K562 (cell line): Measurements from ENCODE around the gene ST3GAL5. TPM values are rescaled to one million over a fixed set of nuclear protein-coding genes. Genes with fewer than 3 reads are reported as not detected.

Experiments
- ATF7 ChIP-seq: fragments of 450-650 bp; IDR thresholded peaks from 2 replicates; pipeline ENCODE4 v1.7.1; 2014; ENCODE audit warnings: mild to moderate bottlenecking, moderate library complexity
- BHLHE40 ChIP-seq: IDR thresholded peaks from 2 replicates; pipeline ENCODE4 v1.6.1; 2011; ENCODE audit warnings: low read length, improper control_type of control experiment
- CBX5 ChIP-seq: IDR thresholded peaks from 2 replicates; pipeline ENCODE4 v1.6.1; 2014; ENCODE audit warnings: low read depth, borderline replicate concordance
- CTBP1 ChIP-seq: fragments of 450-650 bp; IDR thresholded peaks from 2 replicates; pipeline ENCODE4 v1.6.1; 2016; ENCODE audit warnings: borderline replicate concordance
- FIP1L1 ChIP-seq: fragments of 200-400 bp; formaldehyde crosslinking; IDR thresholded peaks from 2 replicates; pipeline ENCODE4 v1.6.1; 2018; ENCODE audit warnings: mild to moderate bottlenecking, low read depth, low read length; ENCODE audit not compliant: poor library complexity, severe bottlenecking
- GTF2E2 ChIP-seq: fragments of 200-800 bp; sonication (Bioruptor generic); IDR thresholded peaks from 2 replicates; pipeline ENCODE4 v1.6.1; 2016; ENCODE audit warnings: missing genetic modification characterization, missing compliant biosample characterization
- NFYB ChIP-seq: IDR thresholded peaks from 2 replicates; pipeline ENCODE4 v1.6.1; 2011; ENCODE audit warnings: mild to moderate bottlenecking, moderate library complexity; ENCODE audit not compliant: insufficient read length; ENCODE audit errors: extremely low read depth
- PHF8 ChIP-seq: fragments of 200-600 bp; sonication (generic); IDR thresholded peaks from 2 replicates; pipeline ENCODE4 v1.6.1; 2012; ENCODE audit warnings: mixed run types, mild to moderate bottlenecking, inconsistent platforms, low read length, moderate library complexity, borderline replicate concordance
- POLR2AphosphoS2 ChIP-seq: IDR thresholded peaks from 2 replicates; pipeline ENCODE4 v1.6.1; 2012; ENCODE audit warnings: low read length, improper control_type of control experiment
- RCOR1 ChIP-seq, 2 experiments: IDR thresholded peaks; 2 replicates each; pipeline ENCODE4 v1.6.1; 2012; ENCODE audit warnings: low read depth in 2 of 2, low read length in 2 of 2, borderline replicate concordance in 1 of 2, improper control_type of control experiment in 1 of 2
- RFX5 ChIP-seq: IDR thresholded peaks from 2 replicates; pipeline ENCODE4 v1.6.1; 2011; ENCODE audit warnings: low read depth, mild to moderate bottlenecking, improper control_type of control experiment, low read length
- SMARCE1 ChIP-seq: fragments of 450-650 bp; IDR thresholded peaks from 2 replicates; pipeline ENCODE4 v1.7.1; 2016; ENCODE audit warnings: mild to moderate bottlenecking
- ZNF23 ChIP-seq: fragments of 250-450 bp; sonication (Bioruptor Pico); IDR thresholded peaks from 2 replicates; pipeline ENCODE4 v1.4.0; 2020; ENCODE audit warnings: mild to moderate bottlenecking
- ZNF507 ChIP-seq: conservative IDR thresholded peaks from 2 replicates; pipeline ENCODE4 v1.6.1; 2017; ENCODE audit warnings: missing genetic modification characterization, missing compliant biosample characterization
- polyA plus RNA-seq, 8 experiments: library from polyadenylated mRNA; depleted of rRNA in 4 of 8; stranded (reverse) in 5 of 8; unstranded in 3 of 8; fragments of >200 nt; fragmentation: Nextera tagmentation in 2 of 8; fragmentation: Illumina TruSeq in 1 of 8; extraction: Ambion mirVana in 2 of 8; extraction: Trizol in 1 of 8; gene quantifications; 2 replicates each; pipeline versions ENCODE4 v1.2.1 to v1.2.3, GENCODE V29; 2011 to 2014; ENCODE audit warnings: inconsistent platforms in 1 of 8, missing spikeins in 1 of 8
- total RNA-seq, 7 experiments: library from RNA; depleted of rRNA in 6 of 7; stranded (reverse); fragments of >200 nt in 6 of 7; fragmentation: Illumina TruSeq in 2 of 7; extraction: Trizol in 2 of 7; gene quantifications; 2 replicates each; pipeline versions ENCODE4 v1.2.1 to v1.2.3, GENCODE V29; 2011 to 2021; ENCODE audit warnings: low replicate concordance in 1 of 7
- TF ChIP-seq, protein P1 (sequence below): fragments of 200-600 bp; sonication (generic); IDR thresholded peaks from one replicate; pipeline ENCODE4 v1.6.1; 2012; ENCODE audit warnings: mild to moderate bottlenecking, low read depth, low read length, inconsistent platforms
- TF ChIP-seq, protein P2 (sequence below): fragments of 450-650 bp; formaldehyde crosslinking; IDR thresholded peaks from 2 replicates; pipeline ENCODE4 v1.4.0; 2020; ENCODE audit warnings: mild to moderate bottlenecking, moderate library complexity

The ST3GAL5 gene
- total and polyA plus RNA-seq, 9 of the 15 experiments (the other 6 are each of a cell fraction or from before 2014, with no cell fraction given) = 1.6 to 10.0 (median 4.2) TPM

DNA sequence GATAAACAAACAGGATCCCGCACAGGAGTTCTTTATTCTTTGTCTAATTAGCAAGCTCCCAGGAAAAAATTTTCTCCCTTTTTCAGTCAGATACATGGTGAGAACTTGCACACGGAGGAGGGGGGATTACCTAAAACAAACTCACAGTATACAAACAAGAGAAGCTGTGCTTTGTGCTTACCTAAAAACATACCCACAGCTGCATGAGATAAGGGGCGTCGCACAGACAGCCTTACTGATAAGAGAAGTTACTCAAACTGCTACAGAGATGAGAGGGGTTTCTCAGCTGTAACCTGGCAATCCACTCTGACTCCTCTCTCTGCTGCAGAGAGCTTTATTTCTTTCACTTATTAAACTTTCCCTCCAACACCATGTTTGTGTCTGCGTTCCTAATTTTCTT lies 32.9 kb upstream of the ST3GAL5 start (continued):
- TF ChIP-seq, protein P1, sequence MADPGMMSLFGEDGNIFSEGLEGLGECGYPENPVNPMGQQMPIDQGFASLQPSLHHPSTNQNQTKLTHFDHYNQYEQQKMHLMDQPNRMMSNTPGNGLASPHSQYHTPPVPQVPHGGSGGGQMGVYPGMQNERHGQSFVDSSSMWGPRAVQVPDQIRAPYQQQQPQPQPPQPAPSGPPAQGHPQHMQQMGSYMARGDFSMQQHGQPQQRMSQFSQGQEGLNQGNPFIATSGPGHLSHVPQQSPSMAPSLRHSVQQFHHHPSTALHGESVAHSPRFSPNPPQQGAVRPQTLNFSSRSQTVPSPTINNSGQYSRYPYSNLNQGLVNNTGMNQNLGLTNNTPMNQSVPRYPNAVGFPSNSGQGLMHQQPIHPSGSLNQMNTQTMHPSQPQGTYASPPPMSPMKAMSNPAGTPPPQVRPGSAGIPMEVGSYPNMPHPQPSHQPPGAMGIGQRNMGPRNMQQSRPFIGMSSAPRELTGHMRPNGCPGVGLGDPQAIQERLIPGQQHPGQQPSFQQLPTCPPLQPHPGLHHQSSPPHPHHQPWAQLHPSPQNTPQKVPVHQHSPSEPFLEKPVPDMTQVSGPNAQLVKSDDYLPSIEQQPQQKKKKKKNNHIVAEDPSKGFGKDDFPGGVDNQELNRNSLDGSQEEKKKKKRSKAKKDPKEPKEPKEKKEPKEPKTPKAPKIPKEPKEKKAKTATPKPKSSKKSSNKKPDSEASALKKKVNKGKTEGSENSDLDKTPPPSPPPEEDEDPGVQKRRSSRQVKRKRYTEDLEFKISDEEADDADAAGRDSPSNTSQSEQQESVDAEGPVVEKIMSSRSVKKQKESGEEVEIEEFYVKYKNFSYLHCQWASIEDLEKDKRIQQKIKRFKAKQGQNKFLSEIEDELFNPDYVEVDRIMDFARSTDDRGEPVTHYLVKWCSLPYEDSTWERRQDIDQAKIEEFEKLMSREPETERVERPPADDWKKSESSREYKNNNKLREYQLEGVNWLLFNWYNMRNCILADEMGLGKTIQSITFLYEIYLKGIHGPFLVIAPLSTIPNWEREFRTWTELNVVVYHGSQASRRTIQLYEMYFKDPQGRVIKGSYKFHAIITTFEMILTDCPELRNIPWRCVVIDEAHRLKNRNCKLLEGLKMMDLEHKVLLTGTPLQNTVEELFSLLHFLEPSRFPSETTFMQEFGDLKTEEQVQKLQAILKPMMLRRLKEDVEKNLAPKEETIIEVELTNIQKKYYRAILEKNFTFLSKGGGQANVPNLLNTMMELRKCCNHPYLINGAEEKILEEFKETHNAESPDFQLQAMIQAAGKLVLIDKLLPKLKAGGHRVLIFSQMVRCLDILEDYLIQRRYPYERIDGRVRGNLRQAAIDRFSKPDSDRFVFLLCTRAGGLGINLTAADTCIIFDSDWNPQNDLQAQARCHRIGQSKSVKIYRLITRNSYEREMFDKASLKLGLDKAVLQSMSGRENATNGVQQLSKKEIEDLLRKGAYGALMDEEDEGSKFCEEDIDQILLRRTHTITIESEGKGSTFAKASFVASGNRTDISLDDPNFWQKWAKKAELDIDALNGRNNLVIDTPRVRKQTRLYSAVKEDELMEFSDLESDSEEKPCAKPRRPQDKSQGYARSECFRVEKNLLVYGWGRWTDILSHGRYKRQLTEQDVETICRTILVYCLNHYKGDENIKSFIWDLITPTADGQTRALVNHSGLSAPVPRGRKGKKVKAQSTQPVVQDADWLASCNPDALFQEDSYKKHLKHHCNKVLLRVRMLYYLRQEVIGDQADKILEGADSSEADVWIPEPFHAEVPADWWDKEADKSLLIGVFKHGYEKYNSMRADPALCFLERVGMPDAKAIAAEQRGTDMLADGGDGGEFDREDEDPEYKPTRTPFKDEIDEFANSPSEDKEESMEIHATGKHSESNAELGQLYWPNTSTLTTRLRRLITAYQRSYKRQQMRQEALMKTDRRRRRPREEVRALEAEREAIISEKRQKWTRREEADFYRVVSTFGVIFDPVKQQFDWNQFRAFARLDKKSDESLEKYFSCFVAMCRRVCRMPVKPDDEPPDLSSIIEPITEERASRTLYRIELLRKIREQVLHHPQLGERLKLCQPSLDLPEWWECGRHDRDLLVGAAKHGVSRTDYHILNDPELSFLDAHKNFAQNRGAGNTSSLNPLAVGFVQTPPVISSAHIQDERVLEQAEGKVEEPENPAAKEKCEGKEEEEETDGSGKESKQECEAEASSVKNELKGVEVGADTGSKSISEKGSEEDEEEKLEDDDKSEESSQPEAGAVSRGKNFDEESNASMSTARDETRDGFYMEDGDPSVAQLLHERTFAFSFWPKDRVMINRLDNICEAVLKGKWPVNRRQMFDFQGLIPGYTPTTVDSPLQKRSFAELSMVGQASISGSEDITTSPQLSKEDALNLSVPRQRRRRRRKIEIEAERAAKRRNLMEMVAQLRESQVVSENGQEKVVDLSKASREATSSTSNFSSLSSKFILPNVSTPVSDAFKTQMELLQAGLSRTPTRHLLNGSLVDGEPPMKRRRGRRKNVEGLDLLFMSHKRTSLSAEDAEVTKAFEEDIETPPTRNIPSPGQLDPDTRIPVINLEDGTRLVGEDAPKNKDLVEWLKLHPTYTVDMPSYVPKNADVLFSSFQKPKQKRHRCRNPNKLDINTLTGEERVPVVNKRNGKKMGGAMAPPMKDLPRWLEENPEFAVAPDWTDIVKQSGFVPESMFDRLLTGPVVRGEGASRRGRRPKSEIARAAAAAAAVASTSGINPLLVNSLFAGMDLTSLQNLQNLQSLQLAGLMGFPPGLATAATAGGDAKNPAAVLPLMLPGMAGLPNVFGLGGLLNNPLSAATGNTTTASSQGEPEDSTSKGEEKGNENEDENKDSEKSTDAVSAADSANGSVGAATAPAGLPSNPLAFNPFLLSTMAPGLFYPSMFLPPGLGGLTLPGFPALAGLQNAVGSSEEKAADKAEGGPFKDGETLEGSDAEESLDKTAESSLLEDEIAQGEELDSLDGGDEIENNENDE = no peak
- peak; percentile 34; the same call in 1 of the 2 replicates for TF ChIP-seq BHLHE40
- peak; percentile 88 for TF ChIP-seq SMARCE1
- TF ChIP-seq CBX5 = no peak
- no peak for TF ChIP-seq ZNF23 (CRISPR knock-in tag)
- peak in 1 of 2 experiments; percentile 90; a peak in 3 of 4 replicates for TF ChIP-seq RCOR1 (IDR thresholded peaks at IDR 0.05; ENCODE audit: borderline replicate concordance in 1 of 2, low read depth in 2 of 2, low read length in 2 of 2)
- no peak for TF ChIP-seq ATF7
- TF ChIP-seq RFX5 = no peak
- no peak for TF ChIP-seq GTF2E2 (tag)
- no peak for TF ChIP-seq ZNF507
- TF ChIP-seq, protein P2, sequence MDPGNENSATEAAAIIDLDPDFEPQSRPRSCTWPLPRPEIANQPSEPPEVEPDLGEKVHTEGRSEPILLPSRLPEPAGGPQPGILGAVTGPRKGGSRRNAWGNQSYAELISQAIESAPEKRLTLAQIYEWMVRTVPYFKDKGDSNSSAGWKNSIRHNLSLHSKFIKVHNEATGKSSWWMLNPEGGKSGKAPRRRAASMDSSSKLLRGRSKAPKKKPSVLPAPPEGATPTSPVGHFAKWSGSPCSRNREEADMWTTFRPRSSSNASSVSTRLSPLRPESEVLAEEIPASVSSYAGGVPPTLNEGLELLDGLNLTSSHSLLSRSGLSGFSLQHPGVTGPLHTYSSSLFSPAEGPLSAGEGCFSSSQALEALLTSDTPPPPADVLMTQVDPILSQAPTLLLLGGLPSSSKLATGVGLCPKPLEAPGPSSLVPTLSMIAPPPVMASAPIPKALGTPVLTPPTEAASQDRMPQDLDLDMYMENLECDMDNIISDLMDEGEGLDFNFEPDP (CRISPR knock-in tag) = no peak
- TF ChIP-seq NFYB = no peak
- TF ChIP-seq POLR2AphosphoS2 = no peak
- TF ChIP-seq CTBP1 = peak; percentile 80; the same call in 1 of the 2 replicates
- no peak for TF ChIP-seq FIP1L1
- no peak for TF ChIP-seq PHF8
